Activated CD4-positive, alpha-beta T cell treated with anti-CD3 and anti-CD28 coated beads, Interleukin-10, Interleukin-2, amounts not matched to agents 100 ng/mL and 50 ng/mL, durations not matched to agents 16 hours and 8 hours (primary cell): ENCODE results near the gene AUTS2.

Experiments
- DNase-seq: peaks from one replicate; pipeline ENCODE4 v3.0.0-alpha.2; 2020

Gene AUTS2

DNA sequence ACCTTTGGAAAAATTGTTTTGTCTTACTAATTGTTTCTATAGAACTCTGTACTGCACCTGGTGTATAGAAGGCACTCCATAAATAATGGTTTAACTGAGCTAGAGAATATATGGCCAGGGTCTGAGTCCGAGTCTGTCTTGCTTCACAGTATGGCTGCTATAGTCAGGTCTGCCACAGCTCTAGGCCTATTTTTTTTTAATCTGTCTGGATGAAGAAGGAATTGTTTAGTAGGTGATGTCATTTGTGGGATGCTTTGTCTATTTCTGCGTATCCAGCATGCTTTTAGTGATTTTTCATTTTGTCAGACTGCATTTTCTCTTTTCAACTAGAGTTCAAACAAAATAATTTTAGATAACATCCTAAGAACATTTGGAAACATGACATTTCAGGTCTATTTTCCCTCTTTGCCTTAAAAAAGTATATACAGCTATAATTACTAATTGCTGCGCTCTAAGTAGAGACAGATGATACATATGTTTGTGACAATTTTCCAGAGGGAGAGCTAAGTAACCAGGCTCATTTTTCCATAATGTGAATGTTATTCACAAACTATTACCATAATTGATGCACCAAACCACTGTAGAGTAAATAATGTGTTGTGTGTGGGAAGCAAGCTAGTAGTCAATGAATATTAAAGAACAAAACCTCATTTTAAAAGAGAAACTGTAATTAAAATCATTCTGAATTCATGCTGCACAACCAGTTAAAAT, 361.7 kb downstream of the AUTS2 start:
- no peak for DNase-seq

DNA sequence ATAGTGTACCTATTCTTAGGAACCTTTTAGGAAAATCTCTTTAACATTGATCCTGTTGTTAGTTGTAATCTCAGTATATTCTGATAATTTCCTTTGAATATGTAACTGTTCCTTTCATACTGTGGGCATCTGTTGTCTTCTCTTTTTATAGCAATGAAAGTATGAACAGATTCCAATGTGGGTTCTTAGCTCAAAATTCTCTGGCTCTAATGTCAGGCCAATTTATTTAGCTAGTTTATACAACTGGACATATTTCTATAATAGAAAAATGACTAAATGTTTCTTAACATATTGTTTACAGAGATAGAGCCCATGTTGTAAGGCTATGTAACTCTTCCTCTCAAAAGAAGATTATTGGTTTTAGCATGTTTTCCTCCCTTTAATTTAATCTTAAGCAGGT, 363.2 kb downstream of the AUTS2 start:
- no peak for DNase-seq

DNA sequence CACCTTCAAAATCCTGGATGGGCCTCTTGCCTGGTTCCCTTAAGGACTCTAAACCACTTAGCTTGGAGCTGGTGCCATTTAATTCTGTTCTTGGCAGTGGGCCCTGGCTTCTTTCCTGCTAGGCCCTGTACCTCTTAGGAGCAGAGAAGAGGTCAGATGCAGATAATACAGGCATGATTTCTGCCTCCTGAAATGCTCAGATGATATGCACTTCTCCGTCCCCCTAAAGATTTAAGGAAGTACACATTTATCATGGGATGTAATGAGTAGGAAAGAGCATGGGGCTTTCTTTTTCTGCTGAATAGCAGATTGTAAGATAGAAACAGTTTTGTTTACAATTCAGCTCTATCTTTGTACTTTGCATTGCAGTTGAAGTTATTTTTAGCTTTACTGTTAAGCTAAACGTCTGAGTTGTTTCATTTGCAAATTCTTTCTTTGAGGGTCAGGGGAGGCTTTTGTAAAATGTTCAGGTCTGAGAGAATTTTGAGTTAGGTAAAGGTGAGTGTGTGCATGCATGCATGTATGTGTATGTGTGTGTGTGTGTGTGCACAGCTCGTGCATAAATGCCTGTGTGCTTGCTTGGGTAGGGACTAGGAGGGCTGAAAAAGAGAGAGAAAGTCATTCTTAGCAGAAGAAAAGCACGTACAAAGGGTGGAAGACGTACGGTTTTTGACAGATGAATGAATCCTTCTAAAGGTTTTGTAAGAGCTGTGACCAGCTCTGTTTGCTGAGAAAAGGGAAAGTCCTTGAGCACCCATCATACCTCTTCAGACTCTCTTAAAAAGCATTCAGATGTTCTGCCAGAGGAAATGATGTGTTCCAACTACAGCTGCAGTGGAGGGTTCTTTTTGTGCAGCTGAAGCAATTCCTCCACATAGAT, 364.2 kb downstream of the AUTS2 start:
- no peak for DNase-seq

DNA sequence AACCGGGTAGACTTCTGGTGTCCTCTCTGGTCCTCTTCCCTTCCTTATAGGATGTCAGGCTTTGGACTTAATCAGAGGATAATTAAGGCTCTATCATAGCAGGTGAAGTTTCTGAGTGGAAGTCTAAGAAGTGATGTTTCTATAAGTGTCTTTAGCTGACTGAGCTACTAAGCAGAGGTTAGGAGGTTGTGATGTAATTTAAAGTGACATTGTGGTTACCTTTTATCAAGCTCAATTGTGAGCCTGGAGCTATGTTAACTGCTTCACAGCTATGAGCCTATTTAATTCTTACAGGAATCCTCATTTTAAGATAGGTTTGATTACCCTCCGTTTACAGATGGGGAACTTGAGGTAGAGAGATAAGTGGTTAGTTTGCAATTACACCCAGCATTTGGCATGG, 365.1 kb downstream of the AUTS2 start:
- no peak for DNase-seq

DNA sequence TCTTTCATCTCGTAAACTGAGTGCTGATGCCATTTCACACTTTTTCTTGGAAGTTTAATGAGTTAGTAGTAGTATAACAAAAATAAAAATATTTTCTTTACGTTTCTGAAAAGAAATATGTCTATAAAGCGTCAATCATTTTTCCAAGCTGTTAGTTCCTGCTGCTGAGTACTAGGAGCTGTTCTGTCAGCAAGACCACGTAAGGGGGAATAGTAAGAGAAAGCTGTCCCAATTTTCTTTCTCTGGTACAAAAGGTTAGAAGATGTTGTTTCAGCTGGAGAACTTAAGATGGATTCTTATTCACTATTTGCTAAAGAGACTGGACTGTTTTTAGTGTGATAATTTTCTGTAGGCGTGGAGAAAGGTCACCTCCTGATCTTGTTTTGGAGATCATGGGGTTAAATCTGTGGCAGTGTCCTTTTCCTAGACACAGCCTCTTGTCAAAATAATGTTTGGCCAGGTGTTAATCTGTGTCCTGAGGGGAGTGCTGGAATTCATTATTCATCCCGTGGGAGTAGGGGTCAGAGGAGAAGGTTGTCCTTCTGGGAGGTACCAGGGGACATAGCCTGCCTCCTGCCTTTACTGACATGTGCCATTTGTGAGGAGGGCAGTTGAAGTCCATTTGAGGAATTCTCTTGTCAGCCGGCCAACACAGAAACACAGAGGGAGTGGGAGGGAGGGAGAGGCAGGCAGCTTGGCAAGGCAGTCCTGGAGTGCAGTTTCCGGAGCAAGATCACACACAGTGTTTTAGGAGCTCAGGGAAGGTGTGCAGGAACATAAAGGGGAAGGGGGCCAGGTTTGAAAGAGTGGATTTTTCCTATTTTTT, 368.7 kb downstream of the AUTS2 start:
- DNase-seq, result no peak

DNA sequence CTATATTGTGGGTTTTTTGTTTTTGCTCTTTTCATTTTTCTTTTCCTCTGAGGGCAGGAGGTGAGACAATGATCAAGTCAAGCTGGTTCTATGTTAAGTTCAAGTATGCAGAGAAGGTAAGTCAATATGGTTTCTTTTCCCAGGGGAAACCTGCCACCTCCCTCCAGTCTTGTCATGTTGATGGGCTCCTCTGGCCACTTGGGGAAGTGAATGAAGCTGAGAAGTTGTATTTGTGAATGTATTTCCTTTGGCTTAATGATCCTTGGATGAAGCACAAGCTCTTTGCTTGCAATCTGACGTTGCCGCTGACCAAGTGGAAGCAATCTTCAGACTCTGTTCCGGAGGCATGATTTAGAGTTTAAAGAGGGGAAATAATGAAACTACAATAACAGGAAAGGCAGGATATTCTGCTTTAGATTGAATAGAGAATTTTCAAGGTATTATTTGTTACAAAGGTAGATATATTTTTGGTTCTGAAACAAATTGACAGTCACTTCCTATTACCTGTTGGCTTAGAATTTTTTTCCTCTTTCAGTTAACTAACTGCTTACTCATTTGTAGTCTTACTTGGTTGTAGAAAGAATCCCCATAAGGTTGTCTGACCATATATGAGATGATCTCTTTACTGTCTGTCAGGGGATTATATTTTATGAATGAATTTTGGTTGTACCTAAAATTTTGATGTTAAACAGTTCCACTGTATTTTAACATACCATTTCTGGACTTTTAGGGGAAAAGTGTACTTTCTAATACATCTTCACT, 369.6 kb downstream of the AUTS2 start:
- no peak for DNase-seq

DNA sequence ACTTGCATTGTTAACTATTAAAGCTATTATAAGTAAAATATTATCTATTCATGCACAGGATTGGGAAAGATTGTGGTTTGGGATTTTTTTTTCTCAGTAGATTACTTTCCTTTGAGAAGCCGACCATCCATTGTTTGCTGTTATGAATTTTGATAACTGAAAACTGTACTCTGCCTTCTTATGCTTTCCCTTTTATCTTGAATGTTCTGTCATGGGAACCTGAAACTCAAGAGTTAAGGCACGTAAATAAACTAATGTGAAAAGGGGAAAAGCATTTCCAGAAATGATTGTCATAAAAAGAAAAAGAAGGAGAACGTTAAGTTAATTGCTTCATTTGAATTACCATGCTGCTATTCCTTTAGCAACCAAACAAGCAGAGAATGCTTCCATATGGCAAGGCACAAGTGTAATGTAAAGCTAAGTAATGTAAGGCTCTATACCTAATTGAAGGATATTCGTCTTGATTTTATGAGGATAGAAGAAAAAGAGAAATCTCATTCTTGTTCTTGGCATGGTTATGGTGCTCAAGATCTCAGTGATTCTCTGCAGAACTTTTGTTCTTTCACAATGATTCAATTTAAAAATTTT, 370.8 kb downstream of the AUTS2 start:
- no peak for DNase-seq

DNA sequence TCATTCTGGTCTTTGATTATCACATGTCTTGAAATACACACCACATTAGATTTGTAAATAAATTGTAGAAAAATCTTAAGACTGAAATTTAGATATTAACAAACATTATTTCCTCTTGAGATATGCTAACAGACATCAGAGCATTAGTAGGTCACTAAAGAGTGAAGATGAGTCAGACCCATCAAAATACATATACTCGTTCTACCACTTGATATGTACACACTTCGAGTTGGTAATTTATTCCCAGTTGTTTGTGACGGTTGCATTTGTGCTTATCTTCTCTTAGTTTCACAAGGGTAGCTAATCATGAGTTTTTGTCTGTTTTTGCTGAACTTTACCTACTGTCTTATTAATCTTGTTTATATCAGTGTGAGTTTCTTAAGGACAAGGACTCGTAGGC, 383.4 kb downstream of the AUTS2 start:
- DNase-seq, result no peak

DNA sequence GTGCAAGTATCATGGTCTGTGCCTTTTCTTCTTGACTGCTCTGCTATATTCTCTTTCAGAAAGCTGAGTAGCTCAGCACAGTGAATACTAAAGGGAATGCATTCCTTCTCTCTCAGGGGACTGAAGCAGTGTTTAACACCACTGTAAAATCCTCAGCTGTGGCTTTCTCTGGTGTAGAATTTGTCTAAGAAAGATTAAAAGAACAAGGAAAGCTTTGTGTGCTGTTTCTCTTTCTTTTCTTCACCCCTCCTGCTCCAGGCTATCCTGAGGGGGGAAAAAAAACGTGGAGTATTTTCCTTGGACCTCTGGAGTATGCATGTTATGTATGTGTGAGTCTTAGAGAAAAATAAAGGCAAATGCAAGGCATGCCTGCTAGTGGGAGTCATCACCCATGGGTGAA, 383.9 kb downstream of the AUTS2 start:
- no peak for DNase-seq

DNA sequence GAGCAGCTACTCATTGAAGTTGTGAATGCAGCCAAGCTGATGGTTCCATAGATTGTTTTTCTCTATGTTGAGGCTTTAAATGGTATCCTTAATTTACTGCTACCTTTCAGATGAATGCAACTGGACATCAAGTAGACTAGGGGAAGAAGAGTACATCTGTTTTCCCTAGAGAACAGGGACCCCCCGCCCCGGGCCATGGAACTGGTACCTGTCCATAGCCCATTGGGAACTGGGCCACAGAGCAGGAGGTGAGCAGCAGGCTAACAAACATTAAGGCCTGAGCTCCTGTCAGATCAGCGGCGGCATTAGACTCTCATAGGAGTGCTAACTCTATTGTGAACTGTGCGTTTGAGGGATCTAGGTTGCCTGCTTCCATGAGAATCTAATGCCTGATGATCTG, 391.3 kb downstream of the AUTS2 start:
- no peak for DNase-seq

DNA sequence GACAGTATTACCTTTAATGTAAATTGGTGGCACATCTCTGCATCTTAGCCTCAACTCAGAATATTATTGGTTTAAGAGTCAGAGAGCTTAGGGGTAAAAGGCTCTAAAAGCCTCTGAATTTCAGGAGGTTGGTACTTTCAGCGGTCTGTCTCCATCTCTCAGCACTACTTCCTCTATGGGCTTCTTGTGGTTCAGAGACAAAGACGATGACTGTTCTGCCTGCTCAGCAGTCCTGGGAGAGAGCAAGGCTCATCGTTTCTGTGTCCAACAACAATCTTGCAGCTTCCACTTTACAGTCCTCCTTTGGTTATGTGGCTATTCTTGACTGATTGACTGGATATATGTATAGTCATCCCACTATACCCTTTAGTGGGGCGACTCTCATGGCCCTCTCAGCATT, 394.7 kb downstream of the AUTS2 start:
- DNase-seq, result no peak

DNA sequence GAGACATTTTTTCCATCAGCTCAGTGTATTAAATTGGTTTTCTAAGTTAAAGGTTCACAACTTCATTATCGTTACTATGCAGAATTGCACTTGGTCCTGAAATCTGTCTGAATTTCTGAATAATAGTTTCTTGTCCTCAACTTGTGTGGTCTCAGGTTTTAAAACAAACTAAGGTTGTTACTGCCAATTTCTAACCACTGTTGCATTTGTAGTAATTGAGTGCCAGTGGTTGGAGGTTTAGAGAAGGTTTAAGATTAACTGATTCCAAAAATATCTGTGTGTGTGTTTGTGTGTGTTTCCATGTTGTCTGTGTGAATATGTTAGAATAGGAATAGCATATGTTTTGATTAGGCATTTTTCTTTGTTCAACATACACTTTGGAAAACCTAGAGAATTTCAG, 395.9 kb downstream of the AUTS2 start:
- no peak for DNase-seq

DNA sequence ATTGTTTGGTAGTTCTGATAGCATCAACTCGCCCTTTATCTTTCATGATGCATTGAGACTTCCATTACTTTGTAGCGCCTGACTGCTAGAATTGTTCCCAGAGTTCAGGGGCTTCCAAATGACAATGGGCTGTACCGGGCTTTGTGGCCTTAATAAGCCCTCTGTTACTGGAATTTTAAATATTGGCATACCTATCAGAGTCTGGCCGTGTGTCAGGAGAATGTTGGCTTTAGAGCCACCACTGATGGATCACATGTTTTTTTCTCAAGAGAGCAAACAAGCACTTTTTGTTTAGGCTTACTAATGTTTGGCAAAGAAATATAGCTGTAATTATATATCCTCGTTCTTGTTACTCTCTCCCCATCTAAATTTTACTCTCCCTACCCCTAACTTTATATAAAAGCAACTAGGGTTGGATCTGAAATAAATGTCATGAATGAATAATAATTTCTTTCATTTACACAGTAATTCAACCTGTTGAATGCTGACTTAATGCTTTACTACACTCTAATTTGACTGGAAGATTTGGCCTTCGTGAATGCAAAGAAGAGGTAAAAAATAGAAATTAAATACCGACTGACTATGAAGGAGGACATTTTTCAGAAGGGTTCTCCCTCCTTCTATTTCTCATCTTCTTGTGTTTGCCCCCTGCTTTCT, 396.7 kb downstream of the AUTS2 start:
- DNase-seq, result no peak

DNA sequence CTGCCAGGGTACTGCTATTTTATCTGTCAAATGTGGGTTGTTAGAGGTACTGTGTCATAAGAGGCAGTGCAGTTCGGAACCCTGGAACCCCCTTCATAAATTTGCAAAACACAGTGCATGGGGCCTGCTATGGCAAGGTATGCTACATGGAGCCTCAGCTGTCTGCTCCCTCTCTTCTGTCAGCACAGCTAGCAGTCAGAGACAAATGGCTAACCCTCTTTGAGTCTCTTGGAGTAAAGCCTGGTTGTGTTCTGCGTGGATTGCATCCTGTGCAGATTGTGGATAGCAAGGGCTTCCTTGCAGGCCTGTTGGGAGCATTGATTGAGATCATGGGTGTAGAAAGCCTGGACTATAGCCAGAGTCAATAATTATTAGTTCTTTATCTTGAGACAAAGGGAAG, 397.8 kb downstream of the AUTS2 start:
- DNase-seq, result no peak

DNA sequence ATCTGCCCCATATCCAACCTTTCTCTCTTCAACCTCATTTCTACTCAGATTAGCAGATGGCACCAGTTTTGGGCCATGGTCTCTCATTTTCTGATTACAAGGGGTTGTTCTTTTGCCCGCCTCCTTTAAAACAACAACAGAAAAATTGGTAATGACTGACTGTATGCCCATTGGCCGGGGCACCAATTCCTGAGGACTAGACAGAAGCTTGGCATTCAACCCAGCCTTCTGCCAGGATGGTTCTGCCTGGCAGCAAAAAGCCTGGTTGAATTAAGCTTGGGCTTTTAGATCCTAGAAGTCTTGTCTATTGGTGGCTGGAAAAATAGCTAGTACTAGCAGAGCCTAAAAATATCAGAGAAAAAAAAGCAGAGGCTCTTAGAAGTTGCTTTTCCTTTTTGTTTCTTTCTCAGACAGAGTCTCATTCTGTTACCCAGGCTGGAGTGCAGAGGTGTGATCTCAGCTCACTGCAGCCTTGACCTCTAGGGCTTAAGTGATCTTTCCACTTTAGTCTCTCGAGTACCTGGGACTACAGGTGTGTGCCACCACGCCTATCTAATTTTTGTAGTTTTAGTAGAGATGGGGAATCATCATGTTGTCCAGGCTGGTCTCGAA, 402.6 kb downstream of the AUTS2 start:
- DNase-seq, result no peak

DNA sequence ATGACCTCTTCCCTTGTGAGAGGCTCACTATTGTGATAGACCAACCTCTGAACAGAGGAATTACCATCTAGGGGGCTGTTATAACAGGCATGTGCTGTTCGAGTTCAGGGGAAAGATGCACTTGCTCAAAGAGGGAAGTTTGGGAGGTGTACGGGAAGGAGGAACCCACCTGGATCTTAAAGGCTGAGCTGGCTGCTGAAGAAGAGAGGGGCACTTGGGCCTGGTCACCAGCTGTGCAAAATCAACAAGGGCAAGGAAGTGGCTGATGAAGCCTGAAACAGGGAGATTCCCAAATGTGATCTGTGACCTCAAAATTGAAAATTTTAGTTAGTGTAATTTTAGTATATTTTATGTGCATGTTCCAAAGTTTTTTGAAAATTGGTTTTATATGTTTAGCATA, 407.2 kb downstream of the AUTS2 start:
- DNase-seq, result no peak

DNA sequence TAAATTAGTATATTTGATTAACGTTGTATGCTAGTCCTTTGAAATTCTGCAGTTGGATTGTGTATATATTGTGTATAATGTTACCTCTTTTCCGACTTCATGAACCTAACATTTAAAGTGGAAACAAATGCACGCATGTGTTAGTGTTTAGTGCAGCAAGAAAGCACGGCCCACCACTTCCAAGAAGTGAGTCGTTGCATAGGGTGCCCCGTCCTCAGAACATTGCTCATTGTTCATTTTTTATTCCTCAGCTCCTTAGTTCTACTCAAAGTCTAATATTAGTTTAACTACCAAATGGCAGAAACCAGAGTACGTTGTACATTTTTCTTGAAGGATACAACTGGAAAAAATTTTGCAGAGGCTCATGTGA, 407.6 kb downstream of the AUTS2 start:
- DNase-seq, result no peak

DNA sequence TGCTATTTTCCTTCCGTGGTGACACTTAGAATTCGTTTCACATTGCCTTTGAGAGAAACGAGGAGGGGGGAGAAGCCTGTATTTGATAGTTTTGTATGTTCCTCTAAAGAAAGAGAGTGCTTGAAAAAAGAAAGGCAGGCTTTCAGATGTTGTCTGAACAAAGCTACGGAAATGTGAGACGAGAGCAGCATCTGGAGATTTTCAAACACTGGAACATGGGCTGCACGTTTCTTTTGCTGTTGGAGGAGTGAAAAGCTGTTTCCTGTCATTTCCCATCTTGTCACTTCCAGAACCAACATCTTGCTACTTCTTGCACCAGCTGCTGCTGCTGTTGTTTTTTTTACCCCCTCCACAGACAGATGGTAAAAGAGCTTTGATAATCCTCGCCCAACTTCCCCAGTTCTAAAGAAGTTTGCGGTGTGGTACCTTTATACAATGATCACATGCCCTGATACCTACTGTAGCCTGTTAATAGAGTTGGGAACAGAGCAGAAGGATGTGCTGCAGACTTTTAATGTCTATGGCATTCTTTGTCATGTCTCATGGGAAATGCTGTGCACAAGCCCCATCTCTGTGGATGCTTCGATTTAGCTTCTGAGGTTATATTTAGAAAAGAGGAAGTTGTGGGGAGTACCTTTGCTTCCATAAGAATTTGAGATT, 408.1 kb downstream of the AUTS2 start:
- no peak for DNase-seq

DNA sequence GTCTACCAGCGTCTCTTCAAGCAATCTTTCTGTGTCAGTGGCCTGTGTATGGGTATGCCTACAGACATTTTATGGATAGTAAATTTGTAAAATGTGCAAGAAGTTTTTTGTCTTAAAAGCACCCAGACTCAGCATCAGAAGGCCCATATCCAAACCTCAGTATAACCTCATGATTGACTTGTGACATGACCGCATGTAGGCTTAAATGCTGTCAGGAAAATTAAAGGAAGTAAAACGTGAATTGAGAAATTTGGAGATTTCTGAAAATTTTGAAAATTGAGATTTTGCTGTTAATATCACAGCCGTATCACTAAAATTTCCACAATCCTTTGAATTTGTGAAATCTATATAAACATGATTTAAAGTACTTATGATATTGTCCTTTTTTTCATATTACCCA, 410.2 kb downstream of the AUTS2 start:
- DNase-seq, result no peak

DNA sequence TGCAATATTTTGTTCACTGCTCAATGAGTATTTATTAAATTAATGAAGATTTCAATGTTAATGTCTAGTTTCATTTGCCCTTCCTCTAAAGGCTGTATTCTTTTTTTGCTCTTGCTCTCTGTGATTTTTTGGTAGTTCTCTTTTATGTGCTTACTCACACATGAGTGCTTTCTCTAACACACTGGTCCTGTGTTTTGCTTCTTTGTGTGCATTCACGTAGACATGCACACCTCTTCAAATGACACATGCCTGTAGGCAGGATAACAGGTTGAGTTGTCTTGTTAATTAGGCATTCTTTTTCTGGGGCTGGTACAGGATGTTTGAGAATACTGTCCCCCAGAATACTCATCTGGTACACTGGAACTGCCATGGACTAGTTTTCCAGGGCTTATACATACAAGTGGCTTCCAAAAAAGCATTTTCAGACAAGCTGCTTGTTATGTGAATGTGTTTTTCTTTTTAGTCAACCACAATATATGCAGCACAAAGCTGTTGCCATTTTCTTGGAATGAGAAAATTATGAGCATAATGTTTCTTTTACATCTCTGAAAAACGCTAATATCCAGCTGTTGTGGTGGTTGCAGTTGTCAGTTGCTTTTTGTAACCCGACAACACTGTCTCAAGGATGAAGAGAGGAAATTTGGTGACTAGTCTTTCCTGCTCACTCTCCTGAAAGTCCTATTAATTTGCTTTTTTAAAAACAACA, 416.4 kb downstream of the AUTS2 start:
- no peak for DNase-seq
